Lower leg skin (tissue), 4 donors: Measurements from ENCODE around the gene ZMYM4. TPM values are rescaled to one million over a fixed set of nuclear protein-coding genes. Genes with fewer than 3 reads are reported as not detected.

ENCODE experiments used
- DNase-seq, 2 donors: peaks; one replicate each; pipeline ENCODE4 v3.0.0-alpha.2; 2019; ENCODE audit warnings: low spot score in 2 of 2
- H3K4me3 ChIP-seq: fragments of 200-600 bp; sonication (generic); 2 replicates; pipeline ENCODE4 v1.5.1; 2017; ENCODE audit warnings: mild to moderate bottlenecking, low read depth; ENCODE audit not compliant: poor library complexity, severe bottlenecking
- CTCF ChIP-seq, 3 donors: fragments of 450-650 bp; IDR thresholded peaks; one replicate each; pipeline ENCODE4 v1.5.1; 2016; ENCODE audit warnings: antibody characterized with exemption in 3 of 3, mild to moderate bottlenecking in 3 of 3, moderate library complexity in 2 of 3
- POLR2A ChIP-seq, 2 donors: fragments of 450-650 bp; IDR thresholded peaks; one replicate each; pipeline ENCODE4 v1.6.1; 2016 to 2017; ENCODE audit warnings: antibody characterized with exemption in 2 of 2, mild to moderate bottlenecking in 1 of 2, moderate library complexity in 1 of 2
- WGBS, 2 donors: methylation state at CpG; one replicate each; pipeline ENCODE4 v1.1.5; 2018; 5-methylcytosine and 5-hydroxymethylcytosine counted together
- intact Hi-C: fragments of 100-400 bp; cut with DNase I; formaldehyde crosslinking; loops from one replicate; pipeline ENCODE4 v1.15.0; 2023; ENCODE audit warnings: low total_unique reads
- total RNA-seq, 4 donors: library from RNA; depleted of rRNA; stranded (reverse); fragments of >200 nt; gene quantifications; one replicate each; pipeline ENCODE4 v1.1.0, GENCODE V29; 2016

Gene ZMYM4
- total RNA-seq, 4 donors from 2014 or later, result 12.7 to 20.0 (median 19.3) TPM

GRCh38 chr1:35279555-35279904, 11.0 kb downstream of the ZMYM4 start:
- no peak for TF ChIP-seq POLR2A (IDR thresholded peaks at IDR 0.05)
- intact Hi-C loops, result no loop called here
- H3K4me3 ChIP-seq, result no peak overlapping the region
- no peak for DNase-seq
- WGBS, 2 donors, result 83 to 88% methylated on average over 1 of the region's 1 CpG

GRCh38 chr1:35280006-35280405, 11.5 kb downstream of the ZMYM4 start:
- DNase-seq, result no peak
- TF ChIP-seq POLR2A (IDR thresholded peaks at IDR 0.05) (no peak), CTCF (IDR thresholded peaks at IDR 0.05) (no peak)
- no peak overlapping the region for H3K4me3 ChIP-seq
- 100% methylated on average over 1 of the region's 1 CpG for WGBS, 2 donors
- intact Hi-C loops, result no loop called here

GRCh38 chr1:35281565-35281964, 13.1 kb downstream of the ZMYM4 start:
- intact Hi-C loops, result no loop called here
- DNase-seq, result no peak
- WGBS, 2 donors, result 95 to 97% methylated on average over 3 of the region's 3 CpGs
- TF ChIP-seq CTCF (IDR thresholded peaks at IDR 0.05) (no peak), POLR2A (IDR thresholded peaks at IDR 0.05) (no peak)
- no peak overlapping the region for H3K4me3 ChIP-seq

- no peak for TF ChIP-seq POLR2A (IDR thresholded peaks at IDR 0.05)
- TF ChIP-seq CTCF (IDR thresholded peaks at IDR 0.05), result no peak
- intact Hi-C loops, result no loop called here
- H3K4me3 ChIP-seq, result no peak overlapping the region
- no peak for DNase-seq
Measured at GRCh38 chr1:35282172-35282571, 13.7 kb downstream of the ZMYM4 start.

- DNase-seq, result no peak
- intact Hi-C loops, result no loop called here
- TF ChIP-seq CTCF (IDR thresholded peaks at IDR 0.05) (no peak), POLR2A (IDR thresholded peaks at IDR 0.05) (no peak)
- WGBS, 2 donors, result 92 to 98% methylated on average over 3 of the region's 3 CpGs
- H3K4me3 ChIP-seq, result no peak overlapping the region
Measured at GRCh38 chr1:35284852-35285251, 16.3 kb downstream of the ZMYM4 start.

GRCh38 chr1:35285771-35286606, 17.5 kb downstream of the ZMYM4 start:
- intact Hi-C loops, result no loop called here
- DNase-seq, result no peak
- WGBS, 2 donors, result 71 to 81% methylated on average over 5 of the region's 5 CpGs
- no peak overlapping the region for H3K4me3 ChIP-seq
- TF ChIP-seq CTCF (IDR thresholded peaks at IDR 0.05) (no peak), POLR2A (IDR thresholded peaks at IDR 0.05) (no peak)
